CD14-positive monocyte (primary cell): ENCODE results near the gene PYM1. TPM values are rescaled to one million over a fixed set of nuclear protein-coding genes. Genes with fewer than 3 reads are reported as not detected.

Experiments used
- DNase-seq, 3 donors: peaks; one replicate each; pipeline ENCODE4 v3.0.0-alpha.2; 2011 to 2022
- H2AFZ ChIP-seq: 2 replicates; pipeline ENCODE4 v1.6.0; 2012; ENCODE audit warnings: mild to moderate bottlenecking, low read depth, low read length, inconsistent platforms; ENCODE audit not compliant: insufficient read depth, poor library complexity, severe bottlenecking
- H3K27ac ChIP-seq, 2 donors: 1 replicate in 1 of 2; 2 replicates in 1 of 2; pipeline ENCODE4 v1.5.1; 2012 to 2013; ENCODE audit warnings: low read length in 2 of 2, control low read depth in 1 of 2, inconsistent platforms in 1 of 2, low read depth in 1 of 2, mild to moderate bottlenecking in 1 of 2
- H3K27me3 ChIP-seq, 2 donors: one replicate each; pipeline versions ENCODE4 v1.6.0 to v1.6.1; 2011 to 2013; ENCODE audit warnings: low read length in 2 of 2; ENCODE audit not compliant: control insufficient read depth in 2 of 2, insufficient read depth in 2 of 2
- H3K36me3 ChIP-seq, 2 donors: replicated peaks in 1 of 2; 1 replicate in 1 of 2; 2 replicates in 1 of 2; pipeline versions ENCODE4 v1.5.1 to v1.6.1; 2012 to 2013; ENCODE audit warnings: low read length in 2 of 2, control low read depth in 1 of 2, inconsistent platforms in 1 of 2, mild to moderate bottlenecking in 1 of 2; ENCODE audit not compliant: insufficient read depth in 2 of 2, control insufficient read depth in 1 of 2
- H3K4me1 ChIP-seq, 2 donors: 1 replicate in 1 of 2; 2 replicates in 1 of 2; pipeline versions ENCODE4 v1.5.1 to v1.6.1; 2012 to 2013; ENCODE audit warnings: low read length in 2 of 2, control low read depth in 1 of 2, inconsistent platforms in 1 of 2, mild to moderate bottlenecking in 1 of 2, moderate library complexity in 1 of 2; ENCODE audit not compliant: insufficient read depth in 2 of 2, control insufficient read depth in 1 of 2
- H3K4me2 ChIP-seq: replicated peaks from 2 replicates; pipeline ENCODE3; 2012; ENCODE audit warnings: low read length, moderate library complexity, mild to moderate bottlenecking; ENCODE audit not compliant: poor library complexity, severe bottlenecking; ENCODE audit errors: extremely low read depth
- H3K4me3 ChIP-seq, 3 experiments: fragments of 200-600 bp in 1 of 3; sonication (generic) in 1 of 3; replicated peaks in 1 of 3; 1 replicate in 2 of 3; 2 replicates in 1 of 3; pipeline ENCODE4 v1.5.1; 2011 to 2013; ENCODE audit warnings: low read length in 3 of 3, mild to moderate bottlenecking in 3 of 3, control low read depth in 2 of 3, low read depth in 2 of 3, inconsistent platforms in 1 of 3, moderate library complexity in 1 of 3
- H3K79me2 ChIP-seq: 2 replicates; pipeline ENCODE4 v1.6.0; 2012; ENCODE audit warnings: mild to moderate bottlenecking, control low read depth, inconsistent platforms, low read length, moderate library complexity; ENCODE audit not compliant: insufficient read depth
- H3K9ac ChIP-seq: 2 replicates; pipeline ENCODE4 v1.6.0; 2017; ENCODE audit warnings: low read length, mild to moderate bottlenecking; ENCODE audit not compliant: insufficient read depth, poor library complexity, severe bottlenecking
- H3K9me3 ChIP-seq, 2 donors: replicated peaks in 1 of 2; 1 replicate in 1 of 2; 2 replicates in 1 of 2; pipeline versions ENCODE4 v1.5.1 to v1.6.1; 2012 to 2013; ENCODE audit warnings: low read length in 2 of 2, control low read depth in 1 of 2; ENCODE audit not compliant: control insufficient read depth in 1 of 2, insufficient read depth in 1 of 2
- H4K20me1 ChIP-seq: 2 replicates; pipeline ENCODE4 v1.6.0; 2012; ENCODE audit warnings: mild to moderate bottlenecking, low read length, control low read depth, moderate library complexity; ENCODE audit not compliant: insufficient read depth
- H3K27ac Mint-ChIP-seq, 7 donors: one replicate each; pipeline ENCODE4 v1.8.0; 2020; ENCODE audit warnings: mild to moderate bottlenecking in 7 of 7, mixed read lengths in 7 of 7, moderate library complexity in 6 of 7, inconsistent platforms in 2 of 7
- H3K27me3 Mint-ChIP-seq, 3 donors: one replicate each; pipeline ENCODE4 v1.8.0; 2021 to 2022; ENCODE audit warnings: low read depth in 3 of 3, mild to moderate bottlenecking in 3 of 3, mixed read lengths in 3 of 3, moderate library complexity in 3 of 3, inconsistent platforms in 1 of 3
- H3K36me3 Mint-ChIP-seq, 2 donors: one replicate each; pipeline ENCODE4 v1.8.0; 2020; ENCODE audit warnings: mixed read lengths in 2 of 2, inconsistent platforms in 1 of 2, mild to moderate bottlenecking in 1 of 2
- H3K4me1 Mint-ChIP-seq: one replicate; pipeline ENCODE4 v1.8.0; 2020; ENCODE audit warnings: mild to moderate bottlenecking, mixed read lengths
- H3K4me3 Mint-ChIP-seq, 2 donors: one replicate each; pipeline ENCODE4 v1.8.0; 2020; ENCODE audit warnings: mild to moderate bottlenecking in 2 of 2, mixed read lengths in 2 of 2, moderate library complexity in 1 of 2
- H3K9me3 Mint-ChIP-seq, 7 donors: one replicate each; pipeline ENCODE4 v1.8.0; 2020 to 2022; ENCODE audit warnings: mixed read lengths in 7 of 7, mild to moderate bottlenecking in 6 of 7, moderate library complexity in 6 of 7, inconsistent platforms in 2 of 7
- CTCF ChIP-seq: fragments of 200-600 bp; IDR thresholded peaks from one replicate; pipeline ENCODE4 v1.8.0; 2022; ENCODE audit warnings: antibody characterized with exemption, mild to moderate bottlenecking
- WGBS: methylation state at CpG from one replicate; pipeline ENCODE4 v1.1.5; 2013; ENCODE audit warnings: missing lambda C conversion rate; ENCODE audit not compliant: insufficient coverage; 5-methylcytosine and 5-hydroxymethylcytosine counted together
- intact Hi-C, 2 donors: fragments of 100-400 bp; cut with micrococcal nuclease; formaldehyde crosslinking; loops; one replicate each; pipeline versions ENCODE4 v1.15.0 to v1.15.1; 2023
- polyA plus RNA-seq, 3 donors: library from polyadenylated mRNA; depleted of rRNA in 1 of 3; unstranded in 2 of 3; stranded (reverse) in 1 of 3; fragments of 300-500 nt in 2 of 3; fragments of >200 nt in 1 of 3; fragmentation: Illumina TruSeq in 2 of 3; gene quantifications; 1 replicate in 2 of 3; 2 replicates in 1 of 3; pipeline ENCODE4 v1.2.3, GENCODE V29; 2012 to 2021

Gene PYM1
- polyA plus RNA-seq, 3 donors: 17.3 to 47.1 (median 39.5) TPM

DNA sequence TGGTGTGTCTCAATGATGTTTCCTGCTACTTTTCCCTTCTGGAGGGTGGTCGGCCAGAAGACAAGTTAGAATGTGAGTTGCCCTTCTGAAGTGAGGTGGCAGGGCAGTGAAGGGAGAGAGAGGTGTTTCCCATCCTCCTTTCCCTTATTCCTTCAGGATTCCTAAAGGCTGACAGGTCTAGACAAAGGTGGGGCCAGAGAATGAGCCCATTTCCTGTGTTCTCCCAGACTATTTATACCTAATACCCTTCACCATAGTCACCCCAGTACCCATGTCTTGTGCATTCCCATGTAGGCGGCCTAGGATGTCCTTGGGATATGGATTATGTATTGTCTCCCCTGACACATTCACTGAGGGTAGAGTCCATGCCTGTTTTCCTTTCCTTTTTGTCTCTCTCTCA lies 10.3 kb upstream of the PYM1 start:
- Histone ChIP-seq H4K20me1 (peaks cover 13% of the 10 kb centered on the region), H2AFZ (no peak overlapping the region), H3K4me2 (no peak overlapping the region), H3K4me1 (peaks cover 19 to 23% of the 10 kb centered on the region in 2 donors), H3K36me3 (peaks cover 59 to 74% of the 10 kb centered on the region in 2 donors), H3K27me3 (no peaks in the 10 kb centered on the region), H3K79me2 (peaks cover 13% of the 10 kb centered on the region), H3K27ac (no peak overlapping the region), H3K4me3 (no peak overlapping the region), H3K9ac (no peak overlapping the region), H3K9me3 (no peaks in the 10 kb centered on the region)
- peaks cover 64 to 70% of the 10 kb centered on the region in 2 donors for H3K36me3 Mint-ChIP-seq
- peaks cover 32% of the 10 kb centered on the region for H3K4me1 Mint-ChIP-seq
- no peaks in the 10 kb centered on the region for H3K9me3 Mint-ChIP-seq
- intact Hi-C loops: no loop called here
- H3K27me3 Mint-ChIP-seq: no peaks in the 10 kb centered on the region
- no CpG with 5 or more reads among the region's 2 CpGs for WGBS
- no peak for TF ChIP-seq CTCF
- no peak for DNase-seq
- H3K27ac Mint-ChIP-seq: peak overlapping the region in 1 of 7 donors; percentile 54
- H3K4me3 Mint-ChIP-seq: no peak overlapping the region

- peaks cover 47% of the 10 kb centered on the region for H3K4me1 Mint-ChIP-seq
- no peak overlapping the region for H3K27ac ChIP-seq
- H3K4me2 ChIP-seq: no peak overlapping the region
Observed at GRCh38 chr12:55935738-55936151, 8.1 kb upstream of the PYM1 start.

More at GRCh38 chr12:55935738-55936151, 8.1 kb upstream of the PYM1 start:
- intact Hi-C loops: no loop called here
- Histone ChIP-seq H3K4me3 (no peak overlapping the region), H3K36me3 (peaks cover 37 to 52% of the 10 kb centered on the region in 2 donors), H3K4me1 (peaks cover 34 to 38% of the 10 kb centered on the region in 2 donors), H2AFZ (no peak overlapping the region), H3K79me2 (peaks cover 26% of the 10 kb centered on the region), H3K9ac (no peak overlapping the region), H4K20me1 (peaks cover 17% of the 10 kb centered on the region), H3K9me3 (no peaks in the 10 kb centered on the region), H3K27me3 (no peaks in the 10 kb centered on the region)
- Mint-ChIP-seq H3K4me3 (no peak overlapping the region), H3K36me3 (peaks cover 42 to 49% of the 10 kb centered on the region in 2 donors), H3K27ac (peak overlapping the region in 5 of 7 donors; percentile 11 to 66 (median 58)), H3K27me3 (peaks cover 0 to 3% (median 1%) of the 10 kb centered on the region in 3 donors), H3K9me3 (no peaks in the 10 kb centered on the region)
- WGBS: 96% methylated on average over 19 of the region's 26 CpGs
- DNase-seq: no peak
- TF ChIP-seq CTCF: no peak
